Activated CD4-positive, alpha-beta memory T cell treated with anti-CD3 and anti-CD28 coated beads for 36 hours (primary cell): ENCODE data around the gene FOXP3. TPM values are rescaled to one million over a fixed set of nuclear protein-coding genes. Genes with fewer than 3 reads are reported as not detected.

Source experiments
- CTCF ChIA-PET: fragments of 350-600 bp; sonication (Branson Sonifier 250); formaldehyde crosslinking; loops from one replicate; lab custom pipeline; 2021; ENCODE audit warnings: antibody characterized with exemption, inconsistent platforms; lab: Charles Lee
- POLR2A ChIA-PET: fragments of 350-600 bp; sonication (Branson Sonifier 250); formaldehyde crosslinking; loops from one replicate; lab custom pipeline; 2021; ENCODE audit warnings: antibody characterized with exemption; lab: Charles Lee
- DNase-seq: peaks from one replicate; pipeline ENCODE4 v3.0.0-alpha.2; 2020
- H3K27ac Mint-ChIP-seq: one replicate; pipeline ENCODE4 v1.8.0; 2021; ENCODE audit warnings: mixed read lengths
- H3K27me3 Mint-ChIP-seq: one replicate; pipeline ENCODE4 v1.8.0; 2021; ENCODE audit warnings: mixed read lengths
- H3K36me3 Mint-ChIP-seq: one replicate; pipeline ENCODE4 v1.8.0; 2021; ENCODE audit warnings: mixed read lengths
- H3K4me1 Mint-ChIP-seq: one replicate; pipeline ENCODE4 v1.8.0; 2021; ENCODE audit warnings: low read depth, mixed read lengths
- H3K4me3 Mint-ChIP-seq: one replicate; pipeline ENCODE4 v1.8.0; 2021; ENCODE audit warnings: mild to moderate bottlenecking, mixed read lengths
- H3K9me3 Mint-ChIP-seq: one replicate; pipeline ENCODE4 v1.8.0; 2021; ENCODE audit warnings: mixed read lengths
- intact Hi-C: fragments of 100-400 bp; cut with micrococcal nuclease; formaldehyde crosslinking; loops from one replicate; pipeline ENCODE4 v1.15.1; 2023
- total RNA-seq, 2 experiments: library from RNA; stranded (reverse); gene quantifications; one replicate each; pipeline ENCODE4 v1.2.3, GENCODE V29; 2021

Gene FOXP3
- total RNA-seq, 2 experiments from 2014 or later: 23.1 to 23.8 TPM

GRCh38 chrX:49210406-49210805, 54.1 kb downstream of the FOXP3 start:
- no peaks in the 10 kb centered on the region for H3K9me3 Mint-ChIP-seq
- H3K27me3 Mint-ChIP-seq: no peaks in the 10 kb centered on the region
- CTCF ChIA-PET: no interaction called here
- no peak for DNase-seq
- H3K36me3 Mint-ChIP-seq: no peaks in the 10 kb centered on the region
- no peak overlapping the region for H3K4me3 Mint-ChIP-seq
- intact Hi-C loops: no loop called here
- no peaks in the 10 kb centered on the region for H3K4me1 Mint-ChIP-seq
- POLR2A ChIA-PET: no interaction called here
- H3K27ac Mint-ChIP-seq: no peak overlapping the region

- no peaks in the 10 kb centered on the region for H3K36me3 Mint-ChIP-seq
- H3K27me3 Mint-ChIP-seq: no peaks in the 10 kb centered on the region
- H3K4me1 Mint-ChIP-seq: no peaks in the 10 kb centered on the region
- POLR2A ChIA-PET: no interaction called here
- intact Hi-C loops: no loop called here
- no peaks in the 10 kb centered on the region for H3K9me3 Mint-ChIP-seq
- DNase-seq: no peak
- CTCF ChIA-PET: interaction anchor here (1.5 kb wide), 1 partner anchor 17 kb away, joined by 4 read pairs; no protein-coding TSS in a partner anchor
- H3K4me3 Mint-ChIP-seq: no peak overlapping the region
- H3K27ac Mint-ChIP-seq: no peak overlapping the region
Measured at GRCh38 chrX:49209434-49210251, 54.9 kb downstream of the FOXP3 start.

- Mint-ChIP-seq H3K27ac (no peak overlapping the region), H3K9me3 (no peaks in the 10 kb centered on the region)
- CTCF ChIA-PET: interaction anchor here (0.6 to 1.5 kb wide), 2 partner anchors 16 to 45 kb away, joined by 4 to 5 read pairs; no protein-coding TSS in a partner anchor
Measured at GRCh38 chrX:49208399-49208798, 56.1 kb downstream of the FOXP3 start.

DNA sequence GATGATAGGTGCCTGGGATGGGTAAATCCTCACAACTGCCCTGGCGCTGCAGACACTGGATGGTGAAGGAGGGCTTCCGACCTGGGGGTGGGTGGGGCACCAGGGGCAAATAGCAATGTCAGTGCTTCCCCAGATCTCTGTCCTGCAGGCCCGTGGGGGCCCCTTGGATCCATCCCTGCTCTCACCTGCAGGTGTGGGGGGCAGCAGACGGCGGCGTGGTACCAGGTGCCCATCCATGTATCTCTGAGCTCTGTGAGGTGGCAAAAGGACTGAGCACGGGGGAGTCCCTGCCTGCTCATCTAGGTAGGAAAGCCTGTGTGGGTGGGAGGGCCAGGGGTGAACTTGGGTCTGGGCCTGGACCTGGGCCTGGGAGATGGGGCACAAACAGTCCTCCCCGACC, 58.0 kb downstream of the FOXP3 start:
- intact Hi-C loops: no loop called here
- CTCF ChIA-PET: no interaction called here
- H3K9me3 Mint-ChIP-seq: no peaks in the 10 kb centered on the region
- H3K4me3 Mint-ChIP-seq: no peak overlapping the region
- no peak for DNase-seq
- POLR2A ChIA-PET: no interaction called here
- H3K36me3 Mint-ChIP-seq: no peaks in the 10 kb centered on the region
- H3K27ac Mint-ChIP-seq: no peak overlapping the region
- H3K27me3 Mint-ChIP-seq: no peaks in the 10 kb centered on the region
- H3K4me1 Mint-ChIP-seq: no peaks in the 10 kb centered on the region

More at GRCh38 chrX:49208399-49208798, 56.1 kb downstream of the FOXP3 start:
- POLR2A ChIA-PET: no interaction called here
- Mint-ChIP-seq H3K36me3 (no peaks in the 10 kb centered on the region), H3K4me1 (no peaks in the 10 kb centered on the region), H3K27me3 (no peaks in the 10 kb centered on the region), H3K4me3 (no peak overlapping the region)
- intact Hi-C loops: no loop called here
- DNase-seq: no peak

- ChIA-PET POLR2A (no interaction called here), CTCF (no interaction called here)
Measured at GRCh38 chrX:49205443-49205842, 59.1 kb downstream of the FOXP3 start.

DNA sequence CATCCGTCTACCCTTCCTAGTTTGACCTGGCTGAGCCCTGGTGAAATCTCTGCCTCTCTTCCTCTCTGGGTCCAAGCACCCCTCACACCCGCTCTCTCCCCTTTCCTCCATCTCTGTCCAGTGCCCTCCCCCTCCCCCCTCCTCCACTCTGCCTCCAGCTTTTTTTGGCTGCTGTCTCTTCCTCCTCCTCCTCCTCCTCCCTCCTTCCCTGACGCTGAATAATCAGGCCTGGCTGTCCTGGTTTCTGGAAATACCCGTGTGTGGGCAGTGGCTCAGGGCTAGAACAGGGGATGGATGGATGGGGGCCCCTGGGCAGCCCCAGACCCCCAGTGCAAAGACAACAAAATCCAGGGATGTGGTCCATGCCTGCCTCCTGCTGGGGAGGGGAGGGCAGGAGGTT, 59.8 kb downstream of the FOXP3 start:
- ChIA-PET CTCF (no interaction called here), POLR2A (no interaction called here)
- Mint-ChIP-seq H3K9me3 (no peaks in the 10 kb centered on the region), H3K4me1 (peaks cover 2% of the 10 kb centered on the region), H3K36me3 (no peaks in the 10 kb centered on the region), H3K4me3 (no peak overlapping the region), H3K27me3 (no peaks in the 10 kb centered on the region), H3K27ac (no peak overlapping the region)
- DNase-seq: no peak
- intact Hi-C loops: no loop called here

More at GRCh38 chrX:49205443-49205842, 59.1 kb downstream of the FOXP3 start:
- Mint-ChIP-seq H3K4me3 (no peak overlapping the region), H3K9me3 (no peaks in the 10 kb centered on the region), H3K27me3 (no peaks in the 10 kb centered on the region), H3K27ac (no peak overlapping the region), H3K4me1 (peaks cover 2% of the 10 kb centered on the region), H3K36me3 (no peaks in the 10 kb centered on the region)
- DNase-seq: no peak
- intact Hi-C loops: no loop called here

DNA sequence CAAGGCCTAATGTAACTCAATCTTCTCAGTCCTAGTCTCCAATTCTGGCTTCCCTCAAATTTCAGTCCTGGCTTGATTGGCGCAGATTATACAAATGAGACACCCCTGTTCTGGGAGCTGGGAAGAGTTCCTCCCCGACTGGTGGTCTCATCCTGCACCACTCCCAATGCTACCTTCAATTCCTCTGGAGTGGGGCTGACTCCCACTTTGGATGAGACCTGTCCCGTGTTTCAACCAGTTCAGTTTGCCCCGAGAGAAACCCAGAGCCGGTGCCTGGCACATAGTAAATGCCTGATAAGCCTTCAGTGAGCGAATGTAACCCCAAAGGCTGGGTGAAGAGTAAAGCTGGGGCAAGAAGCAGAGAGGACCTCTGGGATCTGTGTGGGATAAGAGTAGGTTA, 60.5 kb downstream of the FOXP3 start:
- peaks cover 6% of the 10 kb centered on the region for H3K4me1 Mint-ChIP-seq
- no peak overlapping the region for H3K4me3 Mint-ChIP-seq
- H3K9me3 Mint-ChIP-seq: no peaks in the 10 kb centered on the region
- DNase-seq: no peak
- no peaks in the 10 kb centered on the region for H3K36me3 Mint-ChIP-seq
- H3K27ac Mint-ChIP-seq: no peak overlapping the region
- intact Hi-C loops: no loop called here
- no peaks in the 10 kb centered on the region for H3K27me3 Mint-ChIP-seq
- CTCF ChIA-PET: no interaction called here
- POLR2A ChIA-PET: no interaction called here

GRCh38 chrX:49203536-49203935, 61.0 kb downstream of the FOXP3 start:
- H3K36me3 Mint-ChIP-seq: no peaks in the 10 kb centered on the region

DNA sequence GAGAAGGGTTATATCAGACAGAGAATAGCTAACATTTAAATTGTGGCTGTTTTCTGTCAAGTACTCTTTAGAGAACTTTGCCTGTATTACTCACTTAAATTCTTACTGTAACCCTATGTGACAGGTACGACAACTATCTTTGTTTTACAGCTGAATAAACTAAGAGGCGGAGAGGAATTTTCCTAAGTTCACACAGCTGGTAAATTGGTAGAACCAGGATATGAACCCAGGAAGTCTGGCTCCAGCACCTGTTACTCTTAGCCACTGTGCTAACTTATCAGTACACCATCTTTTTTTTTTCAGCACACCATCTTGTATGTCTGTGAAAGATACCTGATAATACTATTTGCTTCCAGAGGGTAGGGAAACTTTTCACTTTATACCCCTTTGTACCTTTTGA, 62.5 kb downstream of the FOXP3 start:
- Mint-ChIP-seq H3K4me3 (no peak overlapping the region), H3K27me3 (no peaks in the 10 kb centered on the region), H3K36me3 (no peaks in the 10 kb centered on the region), H3K4me1 (peaks cover 18% of the 10 kb centered on the region), H3K9me3 (no peaks in the 10 kb centered on the region), H3K27ac (no peak overlapping the region)
- ChIA-PET POLR2A (interaction anchor here (0.7 kb wide), 1 partner anchor 17 kb away, joined by 5 read pairs; no protein-coding TSS in a partner anchor), CTCF (interaction anchor here (1.4 kb wide), 1 partner anchor 9 kb away, joined by 7 read pairs; no protein-coding TSS in a partner anchor)
- DNase-seq: no peak
- intact Hi-C loops: no loop called here

More at GRCh38 chrX:49203536-49203935, 61.0 kb downstream of the FOXP3 start:
- H3K27ac Mint-ChIP-seq: no peak overlapping the region
- POLR2A ChIA-PET: no interaction called here
- CTCF ChIA-PET: no interaction called here
- H3K27me3 Mint-ChIP-seq: no peaks in the 10 kb centered on the region
- H3K4me3 Mint-ChIP-seq: no peak overlapping the region
- no peaks in the 10 kb centered on the region for H3K9me3 Mint-ChIP-seq
- H3K4me1 Mint-ChIP-seq: peaks cover 11% of the 10 kb centered on the region
- DNase-seq: no peak
- intact Hi-C loops: no loop called here

Other genes with a start within 250 kb of the FOXP3 start
- 10 to 100 TPM; 29.0 to 29.1 TPM for gene TFE3, start 221.4 kb downstream of the FOXP3 start, total RNA-seq
- gene CCDC120, start 205.7 kb downstream of the FOXP3 start, total RNA-seq: 1 to 10 TPM; 2.7 to 3.6 TPM
- 10 to 100 TPM; 13.2 TPM for gene PRAF2, start 190.7 kb downstream of the FOXP3 start, total RNA-seq
- 10 to 100 TPM; 23.3 to 28.9 TPM for gene WDR45, start 184.8 kb downstream of the FOXP3 start, total RNA-seq
- gene GPKOW, start 141.0 kb downstream of the FOXP3 start, total RNA-seq: 10 to 100 TPM; 22.0 to 22.6 TPM
- 1 to 10 TPM in 1 of 2 experiments, under 1 TPM in 1; 0.87 to 1.0 TPM for gene MAGIX, start 102.0 kb downstream of the FOXP3 start, total RNA-seq
- gene PLP2, start 92.8 kb downstream of the FOXP3 start, total RNA-seq: 100 to 1,000 TPM; 222 to 234 TPM
- gene PRICKLE3, start 78.3 kb downstream of the FOXP3 start, total RNA-seq: 10 to 100 TPM; 18.1 to 20.1 TPM
- 1 to 10 TPM; 5.3 to 5.4 TPM for gene SYP, start 64.5 kb downstream of the FOXP3 start, total RNA-seq
- under 1 TPM; 0.51 to 0.74 TPM for gene CACNA1F, start 31.4 kb downstream of the FOXP3 start, total RNA-seq
- gene CCDC22, start 29.2 kb downstream of the FOXP3 start, total RNA-seq: 10 to 100 TPM; 21.0 to 21.1 TPM
- gene PPP1R3F, start 5.1 kb upstream of the FOXP3 start, total RNA-seq: 1 to 10 TPM; 7.0 to 8.1 TPM
- not detected for gene GAGE10, start 38.9 kb upstream of the FOXP3 start, total RNA-seq
- not detected for gene GAGE12J, start 57.3 kb upstream of the FOXP3 start, total RNA-seq
- not detected for gene GAGE13, start 66.9 kb upstream of the FOXP3 start, total RNA-seq